ENCODE data around the gene CNTFR.

CNTFR gene

GRCh38 chr9:34568774-34569173 lies 20.8 kb downstream of the CNTFR start:
- no peak for DNase-seq (ENCODE audit: low read depth in 1 of 2, low spot score in 1 of 2)
- Histone ChIP-seq H3K4me3 (replicated peaks; ENCODE audit: insufficient read depth, low read length) (no peak overlapping the region), H3K27ac (replicated peaks) (no peak overlapping the region), H3K27me3 (ENCODE audit: insufficient read depth, poor library complexity, severe bottlenecking) (peaks cover 3% of the 10 kb centered on the region)
- TF ChIP-seq REST (IDR thresholded peaks at IDR 0.05; ENCODE audit: insufficient replicate concordance, low read depth) (no peak), SPI1 (IDR thresholded peaks at IDR 0.05; ENCODE audit: borderline replicate concordance, low read depth) (no peak), CTCF (IDR thresholded peaks at IDR 0.05; ENCODE audit: insufficient read depth, low read length) (no peak), POLR2AphosphoS5 (IDR thresholded peaks at IDR 0.05; ENCODE audit: low read depth) (no peak), GABPA (IDR thresholded peaks at IDR 0.05; ENCODE audit: low read depth) (no peak)

- TF ChIP-seq POLR2AphosphoS5 (IDR thresholded peaks at IDR 0.05; ENCODE audit: low read depth), result no peak
- no peak for TF ChIP-seq GABPA (IDR thresholded peaks at IDR 0.05; ENCODE audit: low read depth)
- no peak for TF ChIP-seq REST (IDR thresholded peaks at IDR 0.05; ENCODE audit: insufficient replicate concordance, low read depth)
- TF ChIP-seq SPI1 (IDR thresholded peaks at IDR 0.05; ENCODE audit: borderline replicate concordance, low read depth), result no peak
- no peak for TF ChIP-seq CTCF (IDR thresholded peaks at IDR 0.05; ENCODE audit: insufficient read depth, low read length)
- H3K4me3 ChIP-seq (replicated peaks; ENCODE audit: insufficient read depth, low read length), result no peak overlapping the region
- peaks cover 3% of the 10 kb centered on the region for H3K27me3 ChIP-seq (ENCODE audit: insufficient read depth, poor library complexity, severe bottlenecking)
- no peak overlapping the region for H3K27ac ChIP-seq (replicated peaks)
- DNase-seq (ENCODE audit: low read depth in 1 of 2, low spot score in 1 of 2), result no peak
These were observed 21.4 kb downstream of the CNTFR start for GRCh38 chr9:34568133-34568532.

DNA sequence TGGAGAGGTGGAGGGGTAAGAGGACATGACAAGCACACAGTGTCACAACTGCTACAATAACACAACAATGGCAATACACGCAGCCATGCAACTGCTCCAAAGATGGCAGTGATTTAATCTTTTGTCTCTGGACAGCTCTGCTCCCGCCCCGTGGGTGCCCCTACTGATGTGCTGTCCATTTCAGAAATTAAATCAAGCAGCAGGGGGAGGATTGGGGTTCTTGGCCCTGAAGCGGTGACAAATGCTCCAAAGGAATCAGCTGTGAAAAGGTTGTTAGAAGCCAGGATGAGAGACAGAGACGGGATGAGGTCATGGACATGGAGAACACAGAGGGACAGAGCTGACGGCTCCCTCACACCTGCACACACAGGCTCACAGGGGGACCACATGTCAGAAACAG lies 22.6 kb downstream of the CNTFR start:
- peaks cover 3% of the 10 kb centered on the region for H3K27me3 ChIP-seq (ENCODE audit: insufficient read depth, poor library complexity, severe bottlenecking)
- no peak overlapping the region for H3K27ac ChIP-seq (replicated peaks)
- no peak for DNase-seq (ENCODE audit: low read depth in 1 of 2, low spot score in 1 of 2)
- H3K4me3 ChIP-seq (replicated peaks; ENCODE audit: insufficient read depth, low read length), result no peak overlapping the region
- TF ChIP-seq POLR2AphosphoS5 (IDR thresholded peaks at IDR 0.05; ENCODE audit: low read depth) (no peak), SPI1 (IDR thresholded peaks at IDR 0.05; ENCODE audit: borderline replicate concordance, low read depth) (no peak), GABPA (IDR thresholded peaks at IDR 0.05; ENCODE audit: low read depth) (no peak), REST (IDR thresholded peaks at IDR 0.05; ENCODE audit: insufficient replicate concordance, low read depth) (no peak), CTCF (IDR thresholded peaks at IDR 0.05; ENCODE audit: insufficient read depth, low read length) (no peak)
